NCI-H748 treated with DMSO at 0.1 percent for 48 hours (cell line): Measurements from ENCODE around the gene PNLIPRP2.
A peak's percentile ranks its signal among the peaks of the same experiment; 100 is the strongest.

Experiments used
- DNase-seq: peaks from one replicate; lab custom pipeline; 2025; lab: John Stamatoyannopoulos, UW

PNLIPRP2 gene

DNA sequence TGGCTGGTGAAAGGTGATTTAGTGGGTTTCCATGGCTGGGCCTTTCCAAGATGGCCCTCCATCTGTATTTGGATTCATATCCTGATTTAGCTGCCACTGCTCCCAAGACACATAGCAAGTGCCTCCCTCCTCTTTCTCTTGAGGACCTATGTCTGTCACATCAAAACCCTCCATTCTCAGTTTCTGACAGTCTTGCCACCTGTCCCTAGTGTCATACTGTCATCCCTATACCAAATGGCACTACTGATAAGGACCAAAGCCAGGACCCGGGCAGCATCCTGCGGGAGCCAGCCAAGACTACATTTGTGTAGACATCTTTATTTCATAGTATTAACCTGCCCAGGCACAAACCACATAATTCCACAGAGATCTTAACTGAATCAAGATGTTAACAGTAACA, 34.8 kb downstream of the PNLIPRP2 start:
- no peak for DNase-seq

GRCh38 chr10:116656044-116656443, 35.3 kb downstream of the PNLIPRP2 start:
- DNase-seq: no peak

DNA sequence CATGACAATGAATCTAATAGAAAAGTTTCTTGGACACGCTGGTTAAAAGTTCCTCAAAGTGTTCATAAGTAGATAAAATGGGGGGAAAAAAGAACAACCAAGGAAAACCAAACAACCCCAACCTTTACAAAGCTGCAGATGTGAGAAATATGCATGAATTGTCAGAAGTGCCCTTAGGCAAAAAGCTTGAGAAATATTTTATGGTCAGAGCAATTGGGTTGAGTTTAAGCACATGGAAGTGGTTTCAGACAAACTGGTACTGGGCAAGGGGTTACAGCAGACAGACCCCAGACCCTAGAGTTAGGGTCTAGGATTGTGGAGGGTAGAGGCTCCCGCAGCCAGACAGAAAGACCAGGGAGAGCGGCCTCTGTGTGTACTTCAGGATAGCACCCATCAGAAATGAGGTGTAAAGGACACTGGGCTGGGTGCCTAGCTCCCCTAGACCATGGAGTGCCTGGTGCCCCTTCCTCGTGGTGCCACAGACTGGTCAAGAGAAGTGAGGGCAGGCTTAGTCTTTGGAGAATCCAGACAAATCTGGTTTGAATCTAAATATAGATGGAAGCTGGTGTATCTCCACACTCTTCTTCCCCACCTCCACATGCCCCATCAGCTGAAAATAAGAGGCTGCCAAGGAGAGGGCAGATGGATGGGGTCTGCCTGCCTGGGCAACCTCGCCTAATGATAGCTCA, 37.3 kb downstream of the PNLIPRP2 start:
- no peak for DNase-seq

DNA sequence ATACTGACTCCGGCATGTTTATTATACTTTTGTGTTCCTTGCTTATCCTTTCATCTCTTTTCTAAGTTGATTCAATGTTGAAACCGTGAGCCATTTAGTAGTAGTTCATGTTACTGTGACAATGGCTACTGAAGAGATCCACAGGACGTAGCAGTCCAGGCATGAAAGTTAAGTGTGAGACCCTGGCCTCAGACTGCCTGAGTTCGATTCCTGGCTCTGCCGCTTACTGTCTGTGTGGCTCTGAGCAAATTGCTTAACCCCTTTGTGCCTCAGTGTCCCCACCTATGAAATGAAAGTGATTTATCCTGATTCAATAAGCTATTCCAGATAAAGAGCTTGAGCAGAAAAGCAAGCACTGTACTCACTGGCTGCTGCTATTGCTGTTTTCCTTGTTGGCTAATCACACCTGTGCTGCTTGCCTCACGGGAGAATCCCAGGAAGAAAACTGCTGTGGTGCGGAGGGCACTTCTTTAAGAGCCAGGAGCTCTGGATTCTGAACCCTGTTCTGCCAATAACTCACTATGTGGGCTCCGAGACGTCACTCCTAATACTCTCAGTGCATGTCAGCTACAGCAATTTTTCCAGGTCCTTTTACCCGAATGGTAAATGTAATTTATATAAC, 38.4 kb downstream of the PNLIPRP2 start:
- no peak for DNase-seq

DNA sequence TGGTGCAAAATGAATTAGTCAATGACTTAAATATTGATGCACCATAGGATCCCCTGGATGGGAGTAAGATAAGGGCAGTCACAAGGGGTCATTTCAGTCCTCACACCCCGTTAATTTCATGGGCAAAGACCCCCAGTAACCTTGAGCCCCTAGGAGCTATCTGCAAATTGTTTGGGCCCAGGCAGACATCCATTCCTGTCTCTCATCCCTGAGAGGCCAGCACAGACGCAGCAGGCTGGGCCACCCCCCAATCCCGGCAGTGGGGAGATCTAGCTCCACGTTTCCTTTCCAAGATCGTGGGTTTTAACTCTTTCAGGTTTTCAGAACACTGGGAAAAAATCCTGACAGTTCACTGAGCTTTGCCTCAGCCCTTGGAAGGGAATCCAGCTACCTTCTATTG, 40.1 kb downstream of the PNLIPRP2 start:
- DNase-seq: no peak

GRCh38 chr10:116663342-116663741, 42.6 kb downstream of the PNLIPRP2 start:
- no peak for DNase-seq

- DNase-seq: no peak
Measured at GRCh38 chr10:116664631-116665030, 43.9 kb downstream of the PNLIPRP2 start.

DNA sequence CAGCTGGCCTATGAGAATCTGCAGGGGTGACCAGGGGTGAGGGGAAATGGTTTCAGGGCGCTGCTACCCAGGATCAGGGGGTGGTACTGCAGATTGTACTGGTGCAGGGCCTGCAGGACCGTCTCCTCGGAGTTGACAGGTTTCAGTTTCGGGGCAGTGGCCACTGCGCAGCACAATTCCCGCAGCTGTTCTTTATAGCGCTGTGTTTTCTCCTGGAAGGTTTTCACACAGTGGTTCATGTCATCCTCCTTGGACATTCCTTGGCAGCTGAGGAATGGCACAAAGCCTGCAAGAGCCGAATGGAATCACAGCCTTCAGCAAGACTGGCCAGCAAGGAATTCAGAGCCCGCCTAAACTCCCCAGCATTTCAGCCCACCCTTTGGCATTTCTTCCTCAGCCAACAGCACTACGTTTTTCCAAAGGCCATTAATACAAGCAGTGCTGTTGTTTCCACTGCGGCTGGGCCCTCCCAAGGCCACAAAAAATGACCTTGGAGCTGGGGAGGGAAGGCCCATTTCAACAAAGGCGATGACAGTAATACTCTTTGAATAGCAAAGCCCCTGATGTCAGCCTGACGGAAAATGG, 44.9 kb downstream of the PNLIPRP2 start:
- DNase-seq: no peak

- DNase-seq: no peak
Measured at GRCh38 chr10:116667484-116667883, 46.7 kb downstream of the PNLIPRP2 start.

GRCh38 chr10:116668018-116668417, 47.3 kb downstream of the PNLIPRP2 start:
- DNase-seq: no peak

- no peak for DNase-seq
Measured at GRCh38 chr10:116668446-116668845, 47.7 kb downstream of the PNLIPRP2 start.

- no peak for DNase-seq
Measured at GRCh38 chr10:116669080-116669479, 48.3 kb downstream of the PNLIPRP2 start.

DNA sequence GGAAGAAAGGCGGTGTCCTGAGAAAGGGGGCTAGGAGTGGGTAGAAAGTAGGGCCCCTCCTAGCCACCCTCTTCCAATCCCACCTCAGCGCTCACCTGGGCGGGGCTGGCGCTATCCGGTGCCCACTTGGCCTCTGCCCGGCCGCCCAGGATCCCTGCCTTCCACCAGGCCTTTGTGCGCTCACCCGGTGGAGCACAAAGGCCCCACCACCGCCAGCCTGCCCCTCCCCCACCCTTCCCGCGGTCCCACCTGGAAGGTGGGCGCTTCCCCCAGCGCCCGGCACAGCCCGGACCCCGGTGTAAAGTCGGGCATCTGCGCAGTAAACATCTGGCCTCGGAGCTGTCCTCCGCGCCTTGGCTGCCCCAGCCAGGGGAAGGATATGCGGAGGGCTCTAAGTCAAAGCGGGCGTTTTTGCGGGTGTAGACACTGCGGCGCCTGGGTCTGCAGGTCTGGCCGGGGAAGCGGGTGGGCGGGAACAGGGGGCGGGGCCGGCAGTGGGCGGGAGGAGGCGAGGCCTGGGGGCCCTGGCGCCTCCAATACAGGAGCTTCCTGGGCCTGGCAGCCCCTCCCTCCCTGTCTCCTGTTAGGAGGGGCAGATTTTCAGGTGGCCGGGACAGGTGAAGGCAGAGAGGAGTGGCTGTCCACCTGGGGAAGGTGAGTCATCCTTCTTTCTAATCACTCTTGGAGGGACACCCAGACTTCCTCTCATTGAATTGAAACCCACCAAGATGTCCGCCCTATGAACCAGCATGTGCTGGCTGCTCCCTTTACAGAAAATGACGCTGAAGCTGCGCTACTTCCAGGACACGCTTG, 49.3 kb downstream of the PNLIPRP2 start:
- DNase-seq: no peak

DNA sequence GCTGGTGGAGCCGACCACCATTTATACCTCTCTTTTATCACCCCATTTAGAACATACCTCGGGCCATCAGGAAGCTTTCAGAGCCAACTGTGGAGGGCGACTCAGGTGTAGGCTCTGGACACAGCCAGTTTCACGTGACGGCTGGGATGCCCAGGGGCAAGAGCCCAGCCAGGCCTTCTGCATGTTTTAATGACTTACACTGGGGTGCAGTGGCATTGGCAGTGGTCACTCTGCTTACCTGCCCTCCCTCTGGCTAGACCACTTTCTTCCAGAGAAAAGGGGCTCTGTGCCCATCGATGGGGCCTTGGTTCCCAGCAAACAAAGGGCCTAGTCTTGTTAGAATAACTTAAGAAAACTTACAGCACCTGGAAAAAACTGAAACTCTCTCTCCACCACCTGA, 50.0 kb downstream of the PNLIPRP2 start:
- DNase-seq: no peak

DNA sequence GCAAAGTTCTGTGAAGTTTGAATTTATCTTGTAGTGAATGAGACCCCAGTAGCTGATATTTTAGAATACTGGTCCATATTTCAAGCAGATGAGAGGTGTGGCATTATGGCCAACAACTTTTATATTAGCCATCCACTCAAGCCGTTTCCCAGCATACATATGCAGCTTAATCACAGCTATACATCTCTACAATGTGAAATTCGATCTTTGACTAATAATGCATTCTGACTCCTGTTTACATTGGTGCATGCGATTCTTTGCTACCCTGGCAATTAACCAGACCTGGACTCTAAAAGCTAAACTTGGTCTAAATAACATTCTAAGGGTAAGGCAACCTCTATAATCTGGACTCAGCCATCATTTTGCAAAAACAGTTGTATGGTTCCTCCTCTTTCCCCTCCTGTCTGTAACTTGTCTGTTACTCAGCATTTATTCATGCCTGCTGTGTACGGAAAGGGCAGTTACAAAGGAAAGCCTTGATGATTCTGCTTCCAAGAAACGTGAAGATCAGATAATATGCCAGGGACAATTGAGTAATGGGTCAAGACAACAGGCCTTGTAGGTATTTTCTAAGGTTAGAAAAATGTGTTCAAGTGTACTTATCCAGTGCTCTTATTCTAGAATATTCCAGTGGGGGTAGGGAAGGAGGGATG, 50.6 kb downstream of the PNLIPRP2 start:
- peak; percentile 19 for DNase-seq

DNA sequence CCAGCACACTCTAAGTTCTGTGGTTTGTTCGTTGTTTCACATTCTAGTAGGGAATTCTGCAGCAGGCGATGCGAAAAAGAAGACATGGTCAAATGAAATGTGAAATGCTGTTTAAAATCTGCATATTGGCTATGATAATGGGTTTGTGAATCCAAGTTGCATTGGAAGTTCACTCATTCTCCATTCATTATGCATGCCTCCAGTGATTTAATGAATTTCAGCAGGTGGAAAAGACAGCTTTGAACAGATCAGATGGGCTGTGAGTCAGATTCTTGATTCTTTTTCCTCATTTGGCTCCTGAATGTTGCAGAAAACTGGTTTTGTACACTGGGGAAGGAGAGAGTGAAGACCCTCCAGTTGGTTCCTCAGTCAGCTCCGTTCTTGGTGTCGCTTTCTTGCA, 52.1 kb downstream of the PNLIPRP2 start:
- DNase-seq: no peak

GRCh38 chr10:116673866-116674265, 53.1 kb downstream of the PNLIPRP2 start:
- DNase-seq: no peak

GRCh38 chr10:116674901-116675423, 54.2 kb downstream of the PNLIPRP2 start:
- DNase-seq: no peak

- DNase-seq: no peak
Measured at GRCh38 chr10:116676118-116676517, 55.4 kb downstream of the PNLIPRP2 start.

DNA sequence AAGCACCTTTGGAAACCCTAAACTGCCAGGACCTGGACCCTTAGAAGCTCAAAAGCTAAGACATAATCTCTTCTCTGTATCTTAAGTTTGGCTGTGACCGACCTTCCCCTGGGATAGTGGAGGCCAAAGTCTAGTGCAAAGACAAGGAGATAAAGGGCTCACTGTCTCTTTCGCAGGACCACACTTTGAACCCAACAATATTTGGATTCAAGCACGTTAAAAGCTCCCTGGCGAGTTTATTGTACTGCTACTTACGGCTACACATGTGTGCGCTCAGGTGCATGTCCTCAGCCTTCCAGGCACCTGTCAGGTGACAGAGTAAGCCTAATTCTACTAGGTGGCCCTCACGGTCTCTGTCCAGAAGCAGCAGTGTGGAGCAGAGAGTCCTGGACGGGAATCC, 55.9 kb downstream of the PNLIPRP2 start:
- no peak for DNase-seq

GRCh38 chr10:116679351-116679750, 58.6 kb downstream of the PNLIPRP2 start:
- no peak for DNase-seq

- no peak for DNase-seq
Measured at GRCh38 chr10:116683166-116683565, 62.4 kb downstream of the PNLIPRP2 start.
